ENCODE measurements around the gene FUBP3. TPM values are rescaled to one million over a fixed set of nuclear protein-coding genes. Genes with fewer than 3 reads are reported as not detected.

The FUBP3 gene
- total RNA-seq, 1 experiment from 2014 or later = 78.6 TPM

DNA sequence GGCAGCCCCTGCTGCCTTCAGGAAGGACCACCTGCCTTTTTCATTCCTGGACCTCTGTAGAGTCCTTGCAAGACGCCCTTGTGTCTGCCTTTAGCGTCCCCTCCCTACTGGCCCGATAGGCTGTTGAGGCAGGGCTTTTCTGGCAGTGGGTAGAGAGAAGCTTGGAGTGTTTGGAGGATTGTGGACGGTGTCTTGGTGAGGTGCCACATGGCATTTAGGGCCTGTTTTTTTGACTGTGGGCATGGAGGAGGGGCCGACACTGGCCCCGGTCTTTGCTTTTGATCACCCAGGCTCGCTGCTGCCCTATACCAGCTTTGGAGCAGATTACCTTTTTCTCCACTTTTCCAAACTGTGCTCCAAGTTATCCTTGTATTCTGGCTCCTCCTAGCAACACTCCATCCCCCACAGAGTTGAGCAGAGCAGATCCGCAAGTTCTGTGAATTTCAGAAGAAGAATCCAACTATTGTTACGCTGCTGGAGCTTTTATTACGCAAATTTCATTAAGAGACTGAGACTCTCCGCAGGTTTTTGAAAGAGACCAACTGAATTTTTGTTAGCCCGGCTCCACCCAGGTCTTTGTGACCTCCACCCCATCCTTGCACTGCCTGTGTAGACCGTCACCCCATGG lies 50.2 kb downstream of the FUBP3 start:
- Histone ChIP-seq H2BK12ac (ENCODE audit: insufficient read length, low read depth, low read length) (no peak overlapping the region), H4K91ac (ENCODE audit: insufficient read length, low read depth, low read length) (no peak overlapping the region), H3K27ac (ENCODE audit: insufficient read length, low read depth, low read length) (no peak overlapping the region), H3K23ac (ENCODE audit: insufficient read length, low read depth, low read length) (no peak overlapping the region), H2BK20ac (ENCODE audit: low read depth, low read length, poor library complexity, severe bottlenecking) (no peak overlapping the region), H3K14ac (ENCODE audit: insufficient read depth, low read length) (peak overlapping the region; percentile 43; the same call in 1 of the 2 replicates), H2AFZ (ENCODE audit: low read length) (no peak overlapping the region), H3K4me1 (ENCODE audit: insufficient read depth, low read length) (peaks cover 4% of the 10 kb centered on the region; the same call in 1 of the 2 replicates), H3K9ac (ENCODE audit: extremely low read depth, insufficient read length, low read length) (no peak overlapping the region), H3K56ac (ENCODE audit: insufficient read length, low read depth, low read length) (no peak overlapping the region), H2BK15ac (ENCODE audit: low read depth, low read length) (no peak overlapping the region), H2BK120ac (ENCODE audit: low read depth, low read length, poor library complexity, severe bottlenecking) (no peak overlapping the region), H3K4me2 (ENCODE audit: insufficient read depth, insufficient read length, low read length) (peak overlapping the region; percentile 4), H3T11ph (ENCODE audit: low read length) (no peak overlapping the region), H3K79me2 (ENCODE audit: insufficient read depth, low read length) (no peaks in the 10 kb centered on the region), H3K18ac (ENCODE audit: insufficient read length, low read depth, low read length) (no peak overlapping the region), H2AK5ac (ENCODE audit: insufficient read length, low read length) (no peak overlapping the region), H3K79me1 (ENCODE audit: insufficient read depth, low read depth, low read length, poor library complexity, severe bottlenecking) (no peaks in the 10 kb centered on the region), H3K4ac (ENCODE audit: low read depth, low read length) (no peak overlapping the region), H3K9me3 (ENCODE audit: control insufficient read depth, low read depth, low read length) (no peaks in the 10 kb centered on the region), H4K5ac (ENCODE audit: insufficient read length, low read depth, low read length) (no peak overlapping the region), H4K20me1 (ENCODE audit: control insufficient read depth, insufficient read depth, insufficient read length) (no peaks in the 10 kb centered on the region), H3K27me3 (ENCODE audit: insufficient read depth, low read length) (no peaks in the 10 kb centered on the region), H2BK5ac (ENCODE audit: insufficient read length, low read length) (no peak overlapping the region), H4K8ac (replicated peaks; ENCODE audit: insufficient read length, low read depth, low read length) (no peak overlapping the region), H3K23me2 (ENCODE audit: insufficient read length, low read depth, low read length, poor library complexity, severe bottlenecking) (no peaks in the 10 kb centered on the region)
- H3K36me3 Mint-ChIP-seq (ENCODE audit: insufficient read depth in 1 of 3, low read depth in 3 of 3) = peaks cover 36 to 72% (median 69%) of the 10 kb centered on the region in 3 experiments; a peak in 6 of 7 replicates
- peak; percentile 47 for DNase-seq
- TF ChIP-seq CTCF (conservative IDR thresholded peaks at IDR 0.05) = no peak
- H3K4me1 Mint-ChIP-seq = peaks cover 30 to 41% of the 10 kb centered on the region in 2 experiments
- no peaks in the 10 kb centered on the region; a peak in 1 of 5 replicates for H3K9me3 Mint-ChIP-seq
- H3K27me3 Mint-ChIP-seq (ENCODE audit: low read depth) = no peaks in the 10 kb centered on the region; the same call in 1 of the 2 replicates
- peak overlapping the region; percentile 84 to 99 (median 95); a peak in 6 of 7 replicates for H3K27ac Mint-ChIP-seq
- no CpG with 5 or more reads among the region's 13 CpGs for WGBS (ENCODE audit: extremely low coverage, insufficient read length, low lambda C conversion rate)
- peak overlapping the region in 1 of 2 experiments; percentile 29; a peak in 2 of 5 replicates for H3K4me3 Mint-ChIP-seq

Measured in H9 (cell line).